ENCODE results near the gene MARCOL.

- TF ChIP-seq EZH2 (IDR thresholded peaks at IDR 0.05; ENCODE audit: borderline replicate concordance, insufficient read depth, low read length, poor library complexity, severe bottlenecking), result no peak
- no peak for TF ChIP-seq POLR2AphosphoS5 (IDR thresholded peaks at IDR 0.05)
- TF ChIP-seq CTCF (IDR thresholded peaks at IDR 0.05; ENCODE audit: poor library complexity, severe bottlenecking), result no peak
- no peak for TF ChIP-seq RAD21 (conservative IDR thresholded peaks at IDR 0.05)
Observed at GRCh38 chr5:148261221-148261620, 22.9 kb downstream of the MARCOL start.
